Tibial nerve (tissue), 3 donors: Measurements from ENCODE around the gene TRIM50.

Experiments
- POLR2A ChIP-seq, 2 donors: fragments of 450-650 bp; IDR thresholded peaks; one replicate each; pipeline ENCODE4 v1.6.1; 2017; ENCODE audit warnings: antibody characterized with exemption in 2 of 2, mild to moderate bottlenecking in 2 of 2, moderate library complexity in 2 of 2
- TF ChIP-seq, protein P1 (sequence below), 5 experiments: fragments of 200-600 bp in 3 of 5; fragments of 450-650 bp in 2 of 5; sonication (generic) in 3 of 5; IDR thresholded peaks; one replicate each; pipeline ENCODE4 v1.5.1; 2016 to 2019; ENCODE audit warnings: antibody characterized with exemption in 5 of 5, mild to moderate bottlenecking in 3 of 5, moderate library complexity in 2 of 5

DNA sequence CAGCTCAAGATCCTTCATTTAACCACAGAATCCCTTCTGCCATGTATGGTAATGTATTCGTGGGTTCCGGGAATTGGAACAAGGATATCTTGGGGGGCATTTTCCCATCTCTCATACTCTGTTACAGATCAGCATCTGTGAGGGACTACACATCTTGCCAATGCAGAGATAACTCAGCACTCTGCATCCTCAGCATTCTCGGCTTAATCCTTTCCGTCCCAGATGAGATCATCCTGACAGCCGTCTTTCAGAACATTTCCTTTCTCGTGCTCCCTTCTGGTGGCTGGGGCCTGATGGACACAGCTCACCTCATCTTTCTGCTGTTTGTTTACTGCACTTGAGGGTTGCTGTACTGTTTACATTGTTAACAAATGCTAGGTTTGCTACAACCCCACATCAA is 25.4 kb upstream of the TRIM50 start:
- TF ChIP-seq, protein P1, sequence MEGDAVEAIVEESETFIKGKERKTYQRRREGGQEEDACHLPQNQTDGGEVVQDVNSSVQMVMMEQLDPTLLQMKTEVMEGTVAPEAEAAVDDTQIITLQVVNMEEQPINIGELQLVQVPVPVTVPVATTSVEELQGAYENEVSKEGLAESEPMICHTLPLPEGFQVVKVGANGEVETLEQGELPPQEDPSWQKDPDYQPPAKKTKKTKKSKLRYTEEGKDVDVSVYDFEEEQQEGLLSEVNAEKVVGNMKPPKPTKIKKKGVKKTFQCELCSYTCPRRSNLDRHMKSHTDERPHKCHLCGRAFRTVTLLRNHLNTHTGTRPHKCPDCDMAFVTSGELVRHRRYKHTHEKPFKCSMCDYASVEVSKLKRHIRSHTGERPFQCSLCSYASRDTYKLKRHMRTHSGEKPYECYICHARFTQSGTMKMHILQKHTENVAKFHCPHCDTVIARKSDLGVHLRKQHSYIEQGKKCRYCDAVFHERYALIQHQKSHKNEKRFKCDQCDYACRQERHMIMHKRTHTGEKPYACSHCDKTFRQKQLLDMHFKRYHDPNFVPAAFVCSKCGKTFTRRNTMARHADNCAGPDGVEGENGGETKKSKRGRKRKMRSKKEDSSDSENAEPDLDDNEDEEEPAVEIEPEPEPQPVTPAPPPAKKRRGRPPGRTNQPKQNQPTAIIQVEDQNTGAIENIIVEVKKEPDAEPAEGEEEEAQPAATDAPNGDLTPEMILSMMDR (IDR thresholded peaks at IDR 0.05), result no peak
- TF ChIP-seq POLR2A (IDR thresholded peaks at IDR 0.05), result no peak
